SK-N-SH treated with all-trans-retinoic acid at 6 μM for 48 hours (cell line): ENCODE measurements around the gene EAF2.

Experiments used
- ATAC-seq: fragments of 200-7000 bp; cut with Tn5 transposase; 3 replicates; pipeline ENCODE4 v1.9.1; 2020; ENCODE audit warnings: mild to moderate bottlenecking, moderate library complexity
- ARNTL ChIP-seq: fragments of 450-650 bp; formaldehyde crosslinking; IDR thresholded peaks from 2 replicates; pipeline ENCODE4 v1.5.0; 2020; ENCODE audit warnings: low read depth, mild to moderate bottlenecking, moderate library complexity, borderline replicate concordance
- BACH2 ChIP-seq: fragments of 250-450 bp; sonication (Bioruptor Pico); IDR thresholded peaks from 2 replicates; pipeline ENCODE4 v1.9.0; 2021; ENCODE audit warnings: mild to moderate bottlenecking, borderline replicate concordance
- CSDC2 ChIP-seq: fragments of 250-450 bp; sonication (Bioruptor Pico); IDR thresholded peaks from 2 replicates; pipeline ENCODE4 v1.5.0; 2020; ENCODE audit warnings: mild to moderate bottlenecking, moderate library complexity
- GLIS3 ChIP-seq: fragments of 250-450 bp; sonication (Bioruptor Pico); IDR thresholded peaks from 2 replicates; pipeline ENCODE4 v1.5.0; 2020; ENCODE audit warnings: mild to moderate bottlenecking, moderate library complexity
- ISL1 ChIP-seq: fragments of 250-450 bp; sonication (Bioruptor Pico); IDR thresholded peaks from 2 replicates; pipeline ENCODE4 v2.1.2; 2022; ENCODE audit warnings: mild to moderate bottlenecking, moderate library complexity
- OSR1 ChIP-seq: fragments of 250-450 bp; sonication (Bioruptor Pico); IDR thresholded peaks from 2 replicates; pipeline ENCODE4 v1.8.0; 2022; ENCODE audit warnings: moderate library complexity, mild to moderate bottlenecking, inconsistent platforms
- PPARA ChIP-seq: fragments of 250-450 bp; sonication (Bioruptor Pico); IDR thresholded peaks from 2 replicates; pipeline ENCODE4 v1.5.0; 2020; ENCODE audit warnings: mild to moderate bottlenecking, borderline replicate concordance
- RARB ChIP-seq: fragments of 250-450 bp; sonication (Bioruptor Pico); IDR thresholded peaks from 2 replicates; pipeline ENCODE4 v1.8.0; 2021; ENCODE audit warnings: mild to moderate bottlenecking, moderate library complexity
- TOX ChIP-seq: fragments of 250-450 bp; sonication (Bioruptor Pico); IDR thresholded peaks from 2 replicates; pipeline ENCODE4 v1.8.0; 2021; ENCODE audit warnings: mild to moderate bottlenecking, moderate library complexity, borderline replicate concordance
- ZC3H10 ChIP-seq: fragments of 250-450 bp; sonication (Bioruptor Pico); IDR thresholded peaks from 2 replicates; pipeline ENCODE4 v1.5.1; 2021; ENCODE audit warnings: mild to moderate bottlenecking, moderate library complexity
- ZFP3 ChIP-seq: fragments of 250-450 bp; sonication (Bioruptor Pico); IDR thresholded peaks from 2 replicates; pipeline ENCODE4 v1.5.0; 2020; ENCODE audit warnings: mild to moderate bottlenecking, moderate library complexity
- ZFP30 ChIP-seq: fragments of 450-650 bp; formaldehyde crosslinking; IDR thresholded peaks from 2 replicates; pipeline ENCODE4 v1.5.0; 2022; ENCODE audit warnings: mild to moderate bottlenecking, moderate library complexity
- ZNF565 ChIP-seq: fragments of 450-650 bp; formaldehyde crosslinking; conservative IDR thresholded peaks from 2 replicates; pipeline ENCODE4 v1.5.0; 2020; ENCODE audit warnings: low read depth, mild to moderate bottlenecking, moderate library complexity
- ZNF70 ChIP-seq: fragments of 450-650 bp; formaldehyde crosslinking; IDR thresholded peaks from 2 replicates; pipeline ENCODE4 v1.5.0; 2020; ENCODE audit warnings: mild to moderate bottlenecking, moderate library complexity
- TF ChIP-seq, protein P1 (sequence below): fragments of 250-450 bp; sonication (Bioruptor Pico); IDR thresholded peaks from 2 replicates; pipeline ENCODE4 v1.8.0; 2021; ENCODE audit warnings: low read depth, mild to moderate bottlenecking, moderate library complexity, borderline replicate concordance
- TF ChIP-seq, protein P2 (sequence below): fragments of 250-450 bp; sonication (Bioruptor Pico); IDR thresholded peaks from 2 replicates; pipeline ENCODE4 v1.5.1; 2020; ENCODE audit warnings: low read depth, mild to moderate bottlenecking, moderate library complexity
- TF ChIP-seq, protein P3 (sequence below): fragments of 250-450 bp; sonication (Bioruptor Pico); IDR thresholded peaks from 2 replicates; pipeline ENCODE4 v1.5.0; 2020; ENCODE audit warnings: mild to moderate bottlenecking, moderate library complexity
- TF ChIP-seq, protein P4 (sequence below): fragments of 250-450 bp; sonication (Bioruptor Pico); IDR thresholded peaks from 2 replicates; pipeline ENCODE4 v1.5.1; 2021; ENCODE audit warnings: mild to moderate bottlenecking, moderate library complexity
- TF ChIP-seq, protein P5 (sequence below): fragments of 250-450 bp; sonication (Bioruptor Pico); IDR thresholded peaks from 2 replicates; pipeline ENCODE4 v1.8.0; 2020; ENCODE audit warnings: mild to moderate bottlenecking, moderate library complexity, borderline replicate concordance

Gene EAF2

DNA sequence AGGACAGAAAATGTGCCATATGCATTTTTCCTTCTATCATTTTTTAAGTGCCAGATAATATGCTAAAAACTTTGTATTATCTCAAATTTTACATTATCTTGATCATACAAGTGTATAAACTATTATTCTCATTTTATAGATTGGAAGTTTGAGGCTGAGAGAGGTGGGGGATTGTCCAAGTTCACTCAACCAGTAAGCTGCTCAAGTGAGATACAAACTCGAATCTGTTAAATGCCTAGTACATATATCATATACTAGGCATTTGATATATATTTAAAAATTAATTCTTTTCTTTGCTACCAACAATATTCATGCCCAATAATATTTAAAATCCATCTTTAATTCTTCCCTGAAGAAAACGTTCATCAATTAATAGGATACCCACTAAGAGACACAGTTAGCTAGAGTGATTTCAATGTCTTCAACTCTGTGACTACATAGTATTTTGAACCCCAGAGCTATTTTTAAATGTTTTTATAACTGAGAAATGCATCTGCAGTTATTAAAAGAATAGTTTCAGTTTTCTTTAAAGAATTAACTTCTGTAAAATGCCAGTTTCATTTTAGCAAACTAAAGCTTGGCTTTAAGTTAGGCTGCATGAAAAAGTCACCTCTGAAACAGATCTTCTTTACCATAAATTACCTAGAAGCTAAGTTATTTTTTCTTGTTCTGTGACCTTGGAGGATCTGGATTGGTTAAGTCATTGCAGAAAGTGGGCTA lies 40.6 kb upstream of the EAF2 start:
- TF ChIP-seq ARNTL (no peak), CSDC2 (CRISPR knock-in tag) (no peak), OSR1 (CRISPR knock-in tag) (no peak), ZFP30 (CRISPR knock-in tag) (no peak), TOX (no peak), GLIS3 (CRISPR knock-in tag) (no peak), ZFP3 (CRISPR knock-in tag) (no peak), ISL1 (CRISPR knock-in tag) (no peak), ZNF70 (no peak), ZC3H10 (CRISPR knock-in tag) (no peak)
- TF ChIP-seq, protein P1, sequence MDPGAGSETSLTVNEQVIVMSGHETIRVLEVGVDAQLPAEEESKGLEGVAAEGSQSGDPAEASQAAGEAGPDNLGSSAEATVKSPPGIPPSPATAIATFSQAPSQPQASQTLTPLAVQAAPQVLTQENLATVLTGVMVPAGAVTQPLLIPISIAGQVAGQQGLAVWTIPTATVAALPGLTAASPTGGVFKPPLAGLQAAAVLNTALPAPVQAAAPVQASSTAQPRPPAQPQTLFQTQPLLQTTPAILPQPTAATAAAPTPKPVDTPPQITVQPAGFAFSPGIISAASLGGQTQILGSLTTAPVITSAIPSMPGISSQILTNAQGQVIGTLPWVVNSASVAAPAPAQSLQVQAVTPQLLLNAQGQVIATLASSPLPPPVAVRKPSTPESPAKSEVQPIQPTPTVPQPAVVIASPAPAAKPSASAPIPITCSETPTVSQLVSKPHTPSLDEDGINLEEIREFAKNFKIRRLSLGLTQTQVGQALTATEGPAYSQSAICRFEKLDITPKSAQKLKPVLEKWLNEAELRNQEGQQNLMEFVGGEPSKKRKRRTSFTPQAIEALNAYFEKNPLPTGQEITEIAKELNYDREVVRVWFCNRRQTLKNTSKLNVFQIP, result no peak
- TF ChIP-seq, protein P2, sequence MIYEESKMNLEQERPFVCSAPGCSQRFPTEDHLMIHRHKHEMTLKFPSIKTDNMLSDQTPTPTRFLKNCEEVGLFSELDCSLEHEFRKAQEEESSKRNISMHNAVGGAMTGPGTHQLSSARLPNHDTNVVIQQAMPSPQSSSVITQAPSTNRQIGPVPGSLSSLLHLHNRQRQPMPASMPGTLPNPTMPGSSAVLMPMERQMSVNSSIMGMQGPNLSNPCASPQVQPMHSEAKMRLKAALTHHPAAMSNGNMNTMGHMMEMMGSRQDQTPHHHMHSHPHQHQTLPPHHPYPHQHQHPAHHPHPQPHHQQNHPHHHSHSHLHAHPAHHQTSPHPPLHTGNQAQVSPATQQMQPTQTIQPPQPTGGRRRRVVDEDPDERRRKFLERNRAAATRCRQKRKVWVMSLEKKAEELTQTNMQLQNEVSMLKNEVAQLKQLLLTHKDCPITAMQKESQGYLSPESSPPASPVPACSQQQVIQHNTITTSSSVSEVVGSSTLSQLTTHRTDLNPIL (CRISPR knock-in tag), result no peak
- TF ChIP-seq, protein P3, sequence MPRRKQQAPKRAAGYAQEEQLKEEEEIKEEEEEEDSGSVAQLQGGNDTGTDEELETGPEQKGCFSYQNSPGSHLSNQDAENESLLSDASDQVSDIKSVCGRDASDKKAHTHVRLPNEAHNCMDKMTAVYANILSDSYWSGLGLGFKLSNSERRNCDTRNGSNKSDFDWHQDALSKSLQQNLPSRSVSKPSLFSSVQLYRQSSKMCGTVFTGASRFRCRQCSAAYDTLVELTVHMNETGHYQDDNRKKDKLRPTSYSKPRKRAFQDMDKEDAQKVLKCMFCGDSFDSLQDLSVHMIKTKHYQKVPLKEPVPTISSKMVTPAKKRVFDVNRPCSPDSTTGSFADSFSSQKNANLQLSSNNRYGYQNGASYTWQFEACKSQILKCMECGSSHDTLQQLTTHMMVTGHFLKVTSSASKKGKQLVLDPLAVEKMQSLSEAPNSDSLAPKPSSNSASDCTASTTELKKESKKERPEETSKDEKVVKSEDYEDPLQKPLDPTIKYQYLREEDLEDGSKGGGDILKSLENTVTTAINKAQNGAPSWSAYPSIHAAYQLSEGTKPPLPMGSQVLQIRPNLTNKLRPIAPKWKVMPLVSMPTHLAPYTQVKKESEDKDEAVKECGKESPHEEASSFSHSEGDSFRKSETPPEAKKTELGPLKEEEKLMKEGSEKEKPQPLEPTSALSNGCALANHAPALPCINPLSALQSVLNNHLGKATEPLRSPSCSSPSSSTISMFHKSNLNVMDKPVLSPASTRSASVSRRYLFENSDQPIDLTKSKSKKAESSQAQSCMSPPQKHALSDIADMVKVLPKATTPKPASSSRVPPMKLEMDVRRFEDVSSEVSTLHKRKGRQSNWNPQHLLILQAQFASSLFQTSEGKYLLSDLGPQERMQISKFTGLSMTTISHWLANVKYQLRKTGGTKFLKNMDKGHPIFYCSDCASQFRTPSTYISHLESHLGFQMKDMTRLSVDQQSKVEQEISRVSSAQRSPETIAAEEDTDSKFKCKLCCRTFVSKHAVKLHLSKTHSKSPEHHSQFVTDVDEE (CRISPR knock-in tag), result no peak
- ATAC-seq, result no peak

DNA sequence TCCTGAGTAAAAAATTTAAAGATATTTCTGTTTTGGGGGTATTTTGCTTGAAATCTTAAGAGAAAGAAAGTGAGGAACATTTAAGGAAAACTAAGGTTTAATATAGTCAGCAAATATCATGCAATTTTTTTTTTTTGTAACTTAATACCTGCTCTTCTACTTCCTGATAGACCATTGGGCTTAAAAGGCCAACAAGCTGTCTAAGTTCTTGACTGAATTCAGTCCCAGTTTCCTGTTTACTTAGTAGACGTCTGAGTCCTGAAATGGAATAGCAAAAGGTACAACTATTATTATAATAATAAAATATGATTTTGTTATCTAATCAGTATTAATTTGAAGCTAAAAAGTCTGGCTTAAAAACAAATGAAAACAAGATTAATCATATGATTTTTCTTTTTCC lies 38.0 kb upstream of the EAF2 start:
- ATAC-seq, result no peak
- TF ChIP-seq BACH2 (CRISPR knock-in tag), result no peak
- TF ChIP-seq ARNTL, result no peak
- no peak for TF ChIP-seq ZNF565 (CRISPR knock-in tag)
- TF ChIP-seq OSR1 (CRISPR knock-in tag), result no peak
- no peak for TF ChIP-seq ISL1 (CRISPR knock-in tag)
- TF ChIP-seq, protein P4, sequence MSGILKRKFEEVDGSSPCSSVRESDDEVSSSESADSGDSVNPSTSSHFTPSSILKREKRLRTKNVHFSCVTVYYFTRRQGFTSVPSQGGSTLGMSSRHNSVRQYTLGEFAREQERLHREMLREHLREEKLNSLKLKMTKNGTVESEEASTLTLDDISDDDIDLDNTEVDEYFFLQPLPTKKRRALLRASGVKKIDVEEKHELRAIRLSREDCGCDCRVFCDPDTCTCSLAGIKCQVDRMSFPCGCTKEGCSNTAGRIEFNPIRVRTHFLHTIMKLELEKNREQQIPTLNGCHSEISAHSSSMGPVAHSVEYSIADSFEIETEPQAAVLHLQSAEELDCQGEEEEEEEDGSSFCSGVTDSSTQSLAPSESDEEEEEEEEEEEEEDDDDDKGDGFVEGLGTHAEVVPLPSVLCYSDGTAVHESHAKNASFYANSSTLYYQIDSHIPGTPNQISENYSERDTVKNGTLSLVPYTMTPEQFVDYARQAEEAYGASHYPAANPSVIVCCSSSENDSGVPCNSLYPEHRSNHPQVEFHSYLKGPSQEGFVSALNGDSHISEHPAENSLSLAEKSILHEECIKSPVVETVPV (CRISPR knock-in tag), result no peak
- TF ChIP-seq TOX, result no peak
- TF ChIP-seq, all 23 proteins: peak for 0

DNA sequence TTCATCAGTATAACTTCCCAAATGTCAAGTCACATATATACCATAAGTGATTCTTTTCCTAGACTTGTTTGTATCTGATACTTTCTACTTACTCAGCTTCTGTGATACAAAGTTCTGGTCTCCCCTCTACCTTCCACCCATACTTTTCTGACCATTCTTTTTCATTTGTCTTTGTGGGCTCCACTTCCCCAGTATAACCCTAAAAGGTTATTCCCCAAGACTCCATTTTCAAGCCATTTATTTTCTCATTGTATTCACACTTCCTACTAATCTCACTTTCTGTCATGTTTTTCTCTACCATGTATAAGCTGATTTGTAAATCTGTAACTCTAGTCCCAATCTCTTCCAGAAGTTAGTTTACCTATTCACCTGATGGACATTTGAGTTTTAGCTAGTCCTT lies 34.1 kb upstream of the EAF2 start:
- no peak for TF ChIP-seq CSDC2 (CRISPR knock-in tag)
- TF ChIP-seq, protein P4 (CRISPR knock-in tag), result no peak
- no peak for TF ChIP-seq RARB
- no peak for TF ChIP-seq GLIS3 (CRISPR knock-in tag)
- no peak for TF ChIP-seq ARNTL
- TF ChIP-seq ZNF565 (CRISPR knock-in tag), result no peak
- no peak for TF ChIP-seq OSR1 (CRISPR knock-in tag)
- TF ChIP-seq PPARA (CRISPR knock-in tag), result no peak
- TF ChIP-seq, protein P2 (CRISPR knock-in tag), result no peak
- TF ChIP-seq, protein P5, sequence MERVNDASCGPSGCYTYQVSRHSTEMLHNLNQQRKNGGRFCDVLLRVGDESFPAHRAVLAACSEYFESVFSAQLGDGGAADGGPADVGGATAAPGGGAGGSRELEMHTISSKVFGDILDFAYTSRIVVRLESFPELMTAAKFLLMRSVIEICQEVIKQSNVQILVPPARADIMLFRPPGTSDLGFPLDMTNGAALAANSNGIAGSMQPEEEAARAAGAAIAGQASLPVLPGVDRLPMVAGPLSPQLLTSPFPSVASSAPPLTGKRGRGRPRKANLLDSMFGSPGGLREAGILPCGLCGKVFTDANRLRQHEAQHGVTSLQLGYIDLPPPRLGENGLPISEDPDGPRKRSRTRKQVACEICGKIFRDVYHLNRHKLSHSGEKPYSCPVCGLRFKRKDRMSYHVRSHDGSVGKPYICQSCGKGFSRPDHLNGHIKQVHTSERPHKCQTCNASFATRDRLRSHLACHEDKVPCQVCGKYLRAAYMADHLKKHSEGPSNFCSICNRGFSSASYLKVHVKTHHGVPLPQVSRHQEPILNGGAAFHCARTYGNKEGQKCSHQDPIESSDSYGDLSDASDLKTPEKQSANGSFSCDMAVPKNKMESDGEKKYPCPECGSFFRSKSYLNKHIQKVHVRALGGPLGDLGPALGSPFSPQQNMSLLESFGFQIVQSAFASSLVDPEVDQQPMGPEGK (CRISPR knock-in tag), result no peak
- TF ChIP-seq ZFP30 (CRISPR knock-in tag), result no peak
- TF ChIP-seq ZNF70, result no peak
- no peak for ATAC-seq
